ENCODE measurements around the gene GPRC5C. TPM values are rescaled to one million over a fixed set of nuclear protein-coding genes. Genes with fewer than 3 reads are reported as not detected.

Gene GPRC5C
- total RNA-seq, 1 experiment from 2014 or later: 15.5 TPM

- no peak overlapping the region for H2BK5ac ChIP-seq (ENCODE audit: insufficient read length, low read length)
- no peaks in the 10 kb centered on the region for H3K79me1 ChIP-seq (ENCODE audit: insufficient read depth, low read depth, low read length, poor library complexity, severe bottlenecking)
- H3K27ac ChIP-seq (ENCODE audit: insufficient read length, low read depth, low read length): no peak overlapping the region
- no peak overlapping the region for H3T11ph ChIP-seq (ENCODE audit: low read length)
- H4K5ac ChIP-seq (ENCODE audit: insufficient read length, low read depth, low read length): no peak overlapping the region
- H3K23me2 ChIP-seq (ENCODE audit: insufficient read length, low read depth, low read length, poor library complexity, severe bottlenecking): peaks cover 16% of the 10 kb centered on the region
- no peak for TF ChIP-seq CTCF (conservative IDR thresholded peaks at IDR 0.05)
- no peaks in the 10 kb centered on the region for H4K20me1 ChIP-seq (ENCODE audit: control insufficient read depth, insufficient read depth, insufficient read length)
- no peak overlapping the region for H2BK20ac ChIP-seq (ENCODE audit: low read depth, low read length, poor library complexity, severe bottlenecking)
- H2BK15ac ChIP-seq (ENCODE audit: low read depth, low read length): no peak overlapping the region
- H2AK5ac ChIP-seq (ENCODE audit: insufficient read length, low read length): no peak overlapping the region
- no peaks in the 10 kb centered on the region for H3K9me3 ChIP-seq (ENCODE audit: control insufficient read depth, low read depth, low read length)
- H3K4me1 Mint-ChIP-seq: peaks cover 24 to 36% of the 10 kb centered on the region in 2 experiments
- H4K8ac ChIP-seq (replicated peaks; ENCODE audit: insufficient read length, low read depth, low read length): no peak overlapping the region
- H3K79me2 ChIP-seq (ENCODE audit: insufficient read depth, low read length): no peaks in the 10 kb centered on the region
- DNase-seq: no peak
- H3K4ac ChIP-seq (ENCODE audit: low read depth, low read length): no peak overlapping the region
- no peak overlapping the region for H3K9ac ChIP-seq (ENCODE audit: extremely low read depth, insufficient read length, low read length)
- peaks cover 5% of the 10 kb centered on the region; the same call in 1 of the 2 replicates for H3K4me1 ChIP-seq (ENCODE audit: insufficient read depth, low read length)
- no peak overlapping the region for H3K18ac ChIP-seq (ENCODE audit: insufficient read length, low read depth, low read length)
- H3K4me2 ChIP-seq (ENCODE audit: insufficient read depth, insufficient read length, low read length): no peak overlapping the region
- H3K23ac ChIP-seq (ENCODE audit: insufficient read length, low read depth, low read length): no peak overlapping the region
- peak overlapping the region in 1 of 2 experiments; percentile 41; a peak in 2 of 5 replicates for H3K4me3 Mint-ChIP-seq
- H2BK120ac ChIP-seq (ENCODE audit: low read depth, low read length, poor library complexity, severe bottlenecking): no peak overlapping the region
- no peak overlapping the region for H2AFZ ChIP-seq (ENCODE audit: low read length)
- peaks cover 3 to 6% of the 10 kb centered on the region in 2 experiments; a peak in 3 of 5 replicates for H3K9me3 Mint-ChIP-seq
- peaks cover 0 to 6% (median 0%) of the 10 kb centered on the region in 3 experiments; a peak in 1 of 7 replicates for H3K36me3 Mint-ChIP-seq (ENCODE audit: insufficient read depth in 1 of 3, low read depth in 3 of 3)
- H3K27me3 ChIP-seq (ENCODE audit: insufficient read depth, low read length): no peaks in the 10 kb centered on the region; the same call in 1 of the 2 replicates
- peaks cover 59% of the 10 kb centered on the region for H3K27me3 Mint-ChIP-seq (ENCODE audit: low read depth)
- no CpG with 5 or more reads among the region's 9 CpGs for WGBS (ENCODE audit: extremely low coverage, insufficient read length, low lambda C conversion rate)
- H3K27ac Mint-ChIP-seq: peak overlapping the region in 1 of 3 experiments; percentile 37; a peak in 3 of 7 replicates
- H4K91ac ChIP-seq (ENCODE audit: insufficient read length, low read depth, low read length): no peak overlapping the region
- H2BK12ac ChIP-seq (ENCODE audit: insufficient read length, low read depth, low read length): no peak overlapping the region
- no peak overlapping the region for H3K14ac ChIP-seq (ENCODE audit: insufficient read depth, low read length)
- H3K56ac ChIP-seq (ENCODE audit: insufficient read length, low read depth, low read length): no peak overlapping the region
These were observed 5.3 kb upstream of the GPRC5C start for GRCh38 chr17:74426551-74427047.

All from H9 (cell line).